MCF 10A (cell line): Measurements from ENCODE around the gene COL4A6. TPM values are rescaled to one million over a fixed set of nuclear protein-coding genes. Genes with fewer than 3 reads are reported as not detected.

ENCODE experiments used
- BruUV-seq: library from RNA; stranded (reverse); fragments of 400-500 nt; replicated peaks from 2 replicates; lab custom pipeline; 2021; lab: Mats Ljungman, UMichigan
- CTCF ChIA-PET: fragments of 300-600 bp; sonication (Branson Sonifier 250); formaldehyde crosslinking; extraction: SDS; loops from one replicate; lab custom pipeline; 2021; ENCODE audit warnings: antibody characterized with exemption, inconsistent platforms; lab: Yijun Ruan, JAX
- POLR2A ChIA-PET: fragments of 300-600, 350-650 bp; sonication (Branson Sonifier 250); formaldehyde crosslinking; extraction: SDS; loops from one replicate; lab custom pipeline; 2020; ENCODE audit warnings: antibody characterized with exemption, inconsistent platforms; lab: Yijun Ruan, JAX
- DNase-seq: peaks from one replicate; pipeline ENCODE4 v3.0.0-alpha.2; 2018; ENCODE audit not compliant: unreplicated experiment
- H3K27ac Mint-ChIP-seq: one replicate; pipeline ENCODE4 v1.8.0; 2022; ENCODE audit warnings: mild to moderate bottlenecking, low read depth, mixed read lengths; ENCODE audit not compliant: unreplicated experiment
- H3K27me3 Mint-ChIP-seq: one replicate; pipeline ENCODE4 v1.8.0; 2022; ENCODE audit warnings: mixed read lengths; ENCODE audit not compliant: insufficient read depth, unreplicated experiment
- H3K36me3 Mint-ChIP-seq: one replicate; pipeline ENCODE4 v1.8.0; 2022; ENCODE audit warnings: mild to moderate bottlenecking, moderate library complexity, mixed read lengths; ENCODE audit not compliant: insufficient read depth, unreplicated experiment
- H3K4me1 Mint-ChIP-seq: one replicate; pipeline ENCODE4 v1.8.0; 2022; ENCODE audit warnings: mixed read lengths; ENCODE audit not compliant: insufficient read depth, unreplicated experiment
- H3K4me3 Mint-ChIP-seq: one replicate; pipeline ENCODE4 v1.8.0; 2022; ENCODE audit warnings: mild to moderate bottlenecking, moderate library complexity, mixed read lengths; ENCODE audit not compliant: unreplicated experiment
- H3K9me3 Mint-ChIP-seq: one replicate; pipeline ENCODE4 v1.8.0; 2022; ENCODE audit warnings: mixed read lengths; ENCODE audit not compliant: unreplicated experiment
- CTCF ChIP-seq: fragments of 200-600 bp; IDR thresholded peaks from one replicate; pipeline ENCODE4 v1.8.0; 2022; ENCODE audit warnings: antibody characterized with exemption, mild to moderate bottlenecking; ENCODE audit not compliant: unreplicated experiment
- intact Hi-C: fragments of 100-400 bp; cut with micrococcal nuclease; formaldehyde crosslinking; loops from 2 replicates; pipeline ENCODE4 v1.14.1; 2022
- total RNA-seq: library from RNA; stranded (reverse); gene quantifications from 2 replicates; pipeline ENCODE4 v1.2.3, GENCODE V29; 2022

COL4A6 gene
- total RNA-seq, 1 experiment from 2014 or later, result 58.3 TPM

GRCh38 chrX:108415146-108415545 is 23.1 kb downstream of the COL4A6 start:
- peaks cover 6% of the 10 kb centered on the region for H3K4me1 Mint-ChIP-seq
- H3K27ac Mint-ChIP-seq, result no peak overlapping the region
- ChIA-PET POLR2A (no interaction called here), CTCF (interaction anchor here (0.6 kb wide), 1 partner anchor 1070 kb away, joined by 3 read pairs; no protein-coding TSS in a partner anchor)
- H3K9me3 Mint-ChIP-seq, result no peaks in the 10 kb centered on the region
- H3K27me3 Mint-ChIP-seq, result peaks cover 54% of the 10 kb centered on the region
- peaks cover 18% of the 10 kb centered on the region for H3K36me3 Mint-ChIP-seq
- TF ChIP-seq CTCF, result no peak
- DNase-seq, result no peak
- no peak overlapping the region for H3K4me3 Mint-ChIP-seq
- intact Hi-C loops, result no loop called here
- no TSS peak for BruUV-seq

- Mint-ChIP-seq H3K9me3 (no peaks in the 10 kb centered on the region), H3K27ac (no peak overlapping the region), H3K36me3 (peaks cover 23% of the 10 kb centered on the region), H3K27me3 (peaks cover 45% of the 10 kb centered on the region), H3K4me3 (no peak overlapping the region), H3K4me1 (peaks cover 6% of the 10 kb centered on the region)
- ChIA-PET CTCF (no interaction called here), POLR2A (interaction anchor here (0.7 to 1.1 kb wide), 4 partner anchors 9 to 24 kb away, joined by 3 to 4 read pairs (median 3); no protein-coding TSS in a partner anchor)
- no TSS peak for BruUV-seq
- DNase-seq, result no peak
- TF ChIP-seq CTCF, result no peak
- intact Hi-C loops, result no loop called here
These were observed 25.4 kb downstream of the COL4A6 start for GRCh38 chrX:108412783-108413182.

- Mint-ChIP-seq H3K36me3 (no peaks in the 10 kb centered on the region), H3K4me1 (peaks cover 65% of the 10 kb centered on the region), H3K9me3 (no peaks in the 10 kb centered on the region), H3K27ac (peak overlapping the region; percentile 82), H3K27me3 (peaks cover 21% of the 10 kb centered on the region), H3K4me3 (peak overlapping the region; percentile 57)
- DNase-seq, result peak; percentile 90
- no TSS peak for BruUV-seq
- no peak for TF ChIP-seq CTCF
- POLR2A ChIA-PET, result interaction anchor here (0.7 to 5.5 kb wide), 11 partner anchors 21 to 1895 kb away, joined by 3 to 106 read pairs (median 5); partner anchors contain the start of genes ATG4A, COL4A5, COL4A6 and PSMD10
- intact Hi-C loops, result loop anchor here (2.0 to 5.0 kb wide), 3 partner anchors 39 to 172 kb away; partner anchors contain the start of genes COL4A5 and COL4A6
- CTCF ChIA-PET, result interaction anchor here (1.0 kb wide), 1 partner anchor 175 kb away, joined by 4 read pairs; no protein-coding TSS in a partner anchor
These were observed 38.6 kb downstream of the COL4A6 start for GRCh38 chrX:108399418-108400165.
